Uterus (tissue), 2 donors: ENCODE data around the gene GJA8.
"Not testable (repeated sequence)": the region's sequence is repeated elsewhere in the genome, so short reads cannot be mapped to it uniquely, and the experiment has no call there.

ENCODE experiments used
- POLR2A ChIP-seq, 2 donors: fragments of 450-650 bp; IDR thresholded peaks; one replicate each; pipeline ENCODE4 v1.6.1; 2016; ENCODE audit warnings: antibody characterized with exemption in 2 of 2, mild to moderate bottlenecking in 1 of 2, moderate library complexity in 1 of 2
- TF ChIP-seq, protein P1 (sequence below), 4 experiments: fragments of 200-600 bp in 2 of 4; fragments of 450-650 bp in 2 of 4; sonication (generic) in 2 of 4; IDR thresholded peaks; one replicate each; pipeline ENCODE4 v1.5.1; 2016 to 2019; ENCODE audit warnings: antibody characterized with exemption in 4 of 4, mild to moderate bottlenecking in 2 of 4, moderate library complexity in 1 of 4

- TF ChIP-seq, protein P1, sequence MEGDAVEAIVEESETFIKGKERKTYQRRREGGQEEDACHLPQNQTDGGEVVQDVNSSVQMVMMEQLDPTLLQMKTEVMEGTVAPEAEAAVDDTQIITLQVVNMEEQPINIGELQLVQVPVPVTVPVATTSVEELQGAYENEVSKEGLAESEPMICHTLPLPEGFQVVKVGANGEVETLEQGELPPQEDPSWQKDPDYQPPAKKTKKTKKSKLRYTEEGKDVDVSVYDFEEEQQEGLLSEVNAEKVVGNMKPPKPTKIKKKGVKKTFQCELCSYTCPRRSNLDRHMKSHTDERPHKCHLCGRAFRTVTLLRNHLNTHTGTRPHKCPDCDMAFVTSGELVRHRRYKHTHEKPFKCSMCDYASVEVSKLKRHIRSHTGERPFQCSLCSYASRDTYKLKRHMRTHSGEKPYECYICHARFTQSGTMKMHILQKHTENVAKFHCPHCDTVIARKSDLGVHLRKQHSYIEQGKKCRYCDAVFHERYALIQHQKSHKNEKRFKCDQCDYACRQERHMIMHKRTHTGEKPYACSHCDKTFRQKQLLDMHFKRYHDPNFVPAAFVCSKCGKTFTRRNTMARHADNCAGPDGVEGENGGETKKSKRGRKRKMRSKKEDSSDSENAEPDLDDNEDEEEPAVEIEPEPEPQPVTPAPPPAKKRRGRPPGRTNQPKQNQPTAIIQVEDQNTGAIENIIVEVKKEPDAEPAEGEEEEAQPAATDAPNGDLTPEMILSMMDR (IDR thresholded peaks at IDR 0.05): not testable (repeated sequence)
- TF ChIP-seq POLR2A (IDR thresholded peaks at IDR 0.05): not testable (repeated sequence)
Observed at GRCh38 chr1:147942563-147942962, 40.0 kb downstream of the GJA8 start.
